GM12873 (cell line): ENCODE measurements around the gene RDX.

Source experiments
- TF ChIP-seq, protein P1 (sequence below): IDR thresholded peaks from 2 replicates; pipeline ENCODE4 v1.5.1; 2012; ENCODE audit warnings: low read depth, mild to moderate bottlenecking, moderate library complexity, low read length, control low read depth; ENCODE audit not compliant: insufficient read depth; ENCODE audit errors: missing control alignments

Gene RDX

DNA sequence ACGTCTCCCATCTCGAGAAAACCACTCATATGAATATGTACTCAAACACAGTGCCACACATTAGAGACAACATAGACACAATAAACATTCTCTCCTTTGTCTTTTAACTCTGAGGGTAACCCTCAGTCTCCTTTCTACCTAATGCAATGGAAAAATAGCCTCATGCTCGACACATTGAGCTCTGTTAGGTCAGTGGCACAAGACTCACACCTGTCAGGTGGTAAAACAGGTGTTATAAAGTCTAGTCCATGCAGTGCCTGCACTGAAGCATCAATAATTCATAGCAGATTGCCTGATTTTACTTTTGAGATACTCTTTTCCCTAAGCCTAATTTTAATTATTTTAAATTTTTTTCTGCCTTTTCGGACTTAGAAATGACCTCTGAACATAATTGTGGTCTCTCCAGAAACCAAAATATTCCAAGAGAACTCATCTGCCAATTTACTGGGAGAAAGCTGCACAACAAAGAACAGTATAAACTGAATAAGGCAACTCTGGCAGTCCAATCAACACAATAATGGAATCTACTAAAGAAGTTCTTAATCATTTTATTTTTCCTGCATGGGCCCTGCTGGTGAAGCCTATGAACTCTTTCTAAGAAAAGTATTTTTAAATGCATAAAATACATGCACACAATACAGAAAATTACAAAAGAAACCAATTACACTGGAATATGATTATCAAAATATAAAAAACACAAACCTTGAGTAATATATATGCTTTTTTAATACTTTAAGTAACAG lies 9.9 kb downstream of the RDX start:
- TF ChIP-seq, protein P1, sequence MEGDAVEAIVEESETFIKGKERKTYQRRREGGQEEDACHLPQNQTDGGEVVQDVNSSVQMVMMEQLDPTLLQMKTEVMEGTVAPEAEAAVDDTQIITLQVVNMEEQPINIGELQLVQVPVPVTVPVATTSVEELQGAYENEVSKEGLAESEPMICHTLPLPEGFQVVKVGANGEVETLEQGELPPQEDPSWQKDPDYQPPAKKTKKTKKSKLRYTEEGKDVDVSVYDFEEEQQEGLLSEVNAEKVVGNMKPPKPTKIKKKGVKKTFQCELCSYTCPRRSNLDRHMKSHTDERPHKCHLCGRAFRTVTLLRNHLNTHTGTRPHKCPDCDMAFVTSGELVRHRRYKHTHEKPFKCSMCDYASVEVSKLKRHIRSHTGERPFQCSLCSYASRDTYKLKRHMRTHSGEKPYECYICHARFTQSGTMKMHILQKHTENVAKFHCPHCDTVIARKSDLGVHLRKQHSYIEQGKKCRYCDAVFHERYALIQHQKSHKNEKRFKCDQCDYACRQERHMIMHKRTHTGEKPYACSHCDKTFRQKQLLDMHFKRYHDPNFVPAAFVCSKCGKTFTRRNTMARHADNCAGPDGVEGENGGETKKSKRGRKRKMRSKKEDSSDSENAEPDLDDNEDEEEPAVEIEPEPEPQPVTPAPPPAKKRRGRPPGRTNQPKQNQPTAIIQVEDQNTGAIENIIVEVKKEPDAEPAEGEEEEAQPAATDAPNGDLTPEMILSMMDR = no peak

DNA sequence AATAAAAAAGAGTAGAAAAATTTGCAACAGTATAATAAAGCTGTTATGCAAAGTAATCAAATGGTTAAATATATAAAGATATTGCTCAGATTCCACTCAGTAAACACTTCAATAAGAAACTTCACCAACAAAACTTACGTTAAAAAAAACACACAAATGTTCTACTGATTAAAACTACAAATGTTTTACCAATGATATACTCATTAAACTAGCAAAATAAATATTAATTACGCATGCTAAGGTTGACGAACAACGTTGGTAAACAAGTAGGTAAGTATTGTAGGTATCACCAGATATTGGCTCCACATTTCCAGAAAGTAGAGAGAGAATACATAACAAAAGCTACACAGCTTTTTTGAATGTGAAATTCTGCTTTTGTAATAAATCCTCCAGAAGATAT lies 12.6 kb downstream of the RDX start:
- TF ChIP-seq, protein P1 = no peak

DNA sequence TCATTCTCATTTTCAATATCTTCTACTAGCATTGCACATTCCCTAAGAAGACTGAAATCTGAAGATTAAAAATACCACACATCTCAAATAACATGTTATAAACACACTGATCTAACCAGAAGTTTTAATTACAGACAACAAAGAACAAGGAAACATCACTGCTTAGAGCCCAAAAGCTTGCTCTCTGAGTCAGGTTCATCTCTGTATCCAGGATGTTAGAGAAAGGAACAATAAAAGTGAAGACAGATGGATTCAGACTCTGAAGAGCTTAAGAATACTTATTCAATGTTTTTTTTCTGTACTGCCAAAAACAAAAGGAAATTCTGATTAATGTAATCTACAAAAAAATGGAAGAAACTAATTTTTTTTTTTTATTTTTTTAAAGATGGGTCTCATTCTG lies 16.5 kb downstream of the RDX start:
- TF ChIP-seq, protein P1 = no peak

DNA sequence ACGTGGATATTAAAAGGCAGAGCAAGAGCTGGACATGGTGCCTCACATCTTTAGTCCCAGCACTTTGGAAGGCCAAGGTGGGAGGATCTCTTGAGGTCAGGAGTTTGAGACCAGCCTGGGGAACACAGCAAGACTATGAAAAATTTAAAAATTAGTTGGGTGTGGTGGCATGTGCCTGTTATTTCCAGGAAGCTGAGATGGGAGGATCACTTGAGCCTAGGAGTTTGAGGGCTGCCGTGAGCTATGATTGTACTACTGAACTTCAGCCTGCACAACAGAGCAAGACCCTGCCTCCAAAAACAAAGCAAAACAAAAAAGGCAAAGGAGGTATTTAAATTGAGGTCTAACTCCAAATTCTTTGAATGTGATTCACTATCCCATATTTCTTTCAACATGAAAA lies 23.5 kb downstream of the RDX start:
- TF ChIP-seq, protein P1 = no peak

DNA sequence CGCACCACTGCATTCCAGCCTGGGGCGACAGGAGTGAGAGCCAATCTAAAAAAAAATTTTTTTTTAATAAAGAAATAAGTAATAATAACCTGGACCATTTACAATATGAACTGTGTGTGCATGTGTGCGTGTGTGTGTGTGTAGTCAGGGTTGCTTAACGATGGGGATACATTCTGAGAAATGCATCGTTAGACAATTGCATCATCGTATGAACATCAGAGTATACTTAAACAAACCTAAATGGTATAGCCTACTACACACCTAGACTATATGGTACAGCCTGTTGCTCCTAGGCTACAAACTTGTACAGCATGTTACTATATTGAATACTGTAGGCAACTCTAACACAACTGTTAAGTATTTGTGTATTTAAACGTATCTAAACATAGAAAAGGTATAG lies 26.4 kb downstream of the RDX start:
- TF ChIP-seq, protein P1 = no peak

DNA sequence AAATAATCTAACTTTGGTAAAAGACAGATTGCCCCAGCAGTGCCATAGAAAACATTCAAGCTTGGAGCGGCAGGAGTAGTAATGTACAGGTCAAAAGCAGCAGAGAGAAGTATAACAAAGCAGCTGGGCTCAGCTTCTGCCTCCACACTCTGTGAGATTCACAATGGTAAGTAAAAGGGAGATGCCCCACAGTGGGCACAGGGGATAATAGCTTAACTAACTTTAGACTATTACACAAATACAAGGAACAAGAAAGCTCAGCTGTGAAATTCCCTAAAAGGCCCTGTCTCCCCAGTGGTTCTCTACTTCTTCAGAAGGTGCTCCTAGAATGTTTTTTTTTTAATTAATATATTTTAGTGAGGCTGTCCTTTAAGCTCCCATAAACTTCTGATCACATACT lies 28.0 kb downstream of the RDX start:
- TF ChIP-seq, protein P1 = no peak

DNA sequence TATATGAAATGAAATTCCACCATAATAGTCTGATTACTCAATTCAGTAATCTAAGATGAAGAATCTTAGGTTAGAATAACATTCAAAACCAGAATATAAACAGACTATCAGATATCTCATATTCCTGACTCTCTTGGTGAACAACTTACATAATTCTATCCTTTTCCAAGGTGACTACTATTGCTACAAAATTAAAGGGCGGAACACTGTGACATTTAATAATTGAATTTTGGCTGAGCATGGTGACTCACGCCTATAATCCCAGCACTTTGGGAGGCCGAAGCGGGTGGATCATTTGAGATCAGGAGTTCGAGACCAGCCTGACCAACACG lies 34.4 kb downstream of the RDX start:
- TF ChIP-seq, protein P1 = no peak
